GM21381 (cell line): Measurements from ENCODE around the gene ACSS1.

Experiments used
- ATAC-seq: cut with Tn5 transposase; IDR thresholded peaks from one replicate; pipeline ENCODE4 v1.9.1; 2021; ENCODE audit warnings: mild to moderate bottlenecking, moderate library complexity; ENCODE audit not compliant: unreplicated experiment

The ACSS1 gene

DNA sequence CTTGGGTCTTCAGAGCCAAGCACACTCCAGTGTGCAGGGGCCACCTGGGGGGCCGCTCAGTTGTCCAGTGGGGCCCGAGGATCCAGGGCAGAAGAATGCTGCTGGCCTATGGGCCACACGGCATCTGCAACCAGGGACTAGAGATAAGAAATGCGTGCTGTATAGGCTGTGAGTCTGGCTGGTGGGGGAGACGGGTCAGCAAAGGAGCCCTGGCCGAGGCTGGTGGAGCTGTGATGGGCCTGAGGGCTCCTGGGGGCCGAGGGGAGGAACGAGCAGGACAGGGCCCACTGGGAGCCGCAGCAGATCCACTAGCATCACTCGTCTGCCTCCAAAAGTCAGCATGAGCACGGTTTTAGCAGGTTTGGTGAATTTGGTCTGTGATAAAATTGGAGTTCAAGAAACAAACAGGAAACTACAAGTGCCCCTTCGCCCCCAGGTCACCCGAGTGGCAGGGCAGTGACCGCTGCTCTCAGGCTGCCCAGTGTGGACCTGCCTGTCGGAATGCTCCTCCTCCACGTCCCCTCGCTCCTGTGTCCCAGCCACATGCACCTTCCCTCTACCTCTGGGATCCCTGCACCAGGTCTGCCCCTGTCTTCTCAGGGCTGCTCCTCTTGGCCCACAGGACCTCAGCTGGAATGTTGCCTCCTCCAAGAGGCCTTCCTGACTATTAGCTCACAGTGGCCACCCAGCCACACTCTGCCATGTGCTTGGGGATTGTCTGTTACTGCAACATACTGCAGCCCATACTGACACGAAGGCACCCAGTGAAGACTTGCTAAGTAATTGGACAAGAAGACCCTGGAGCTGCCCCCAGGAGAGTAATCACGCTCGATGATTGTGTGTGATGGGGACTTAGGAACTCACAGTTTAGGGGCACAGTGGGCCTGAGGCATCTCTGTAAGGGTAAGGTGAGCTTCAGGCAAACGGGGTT is 10.9 kb downstream of the ACSS1 start:
- no peak for ATAC-seq

DNA sequence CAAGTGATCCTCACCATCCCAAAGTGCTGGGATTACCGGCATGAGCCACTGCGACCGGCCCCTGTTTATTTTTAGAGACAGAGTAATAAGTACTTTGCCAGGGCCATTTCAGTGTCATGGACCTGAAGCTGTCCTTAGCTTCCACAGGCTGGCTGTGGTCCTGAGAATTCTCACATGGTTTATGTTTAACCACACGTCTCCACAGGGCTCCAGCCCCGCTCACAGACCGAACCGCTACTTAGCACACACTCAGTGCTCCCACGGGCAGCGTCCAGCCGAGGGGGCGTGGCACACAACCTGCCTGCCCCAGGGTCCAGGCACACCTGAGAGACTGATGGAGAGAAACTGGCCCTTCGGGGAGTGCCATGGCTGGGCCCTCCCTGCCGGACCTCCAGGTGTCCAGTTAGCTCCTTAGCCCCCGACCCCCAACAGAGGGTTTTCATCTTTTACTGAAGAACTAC is 11.7 kb downstream of the ACSS1 start:
- no peak for ATAC-seq

- ATAC-seq = no peak
These were observed 12.6 kb downstream of the ACSS1 start for GRCh38 chr20:25045343-25045712.

DNA sequence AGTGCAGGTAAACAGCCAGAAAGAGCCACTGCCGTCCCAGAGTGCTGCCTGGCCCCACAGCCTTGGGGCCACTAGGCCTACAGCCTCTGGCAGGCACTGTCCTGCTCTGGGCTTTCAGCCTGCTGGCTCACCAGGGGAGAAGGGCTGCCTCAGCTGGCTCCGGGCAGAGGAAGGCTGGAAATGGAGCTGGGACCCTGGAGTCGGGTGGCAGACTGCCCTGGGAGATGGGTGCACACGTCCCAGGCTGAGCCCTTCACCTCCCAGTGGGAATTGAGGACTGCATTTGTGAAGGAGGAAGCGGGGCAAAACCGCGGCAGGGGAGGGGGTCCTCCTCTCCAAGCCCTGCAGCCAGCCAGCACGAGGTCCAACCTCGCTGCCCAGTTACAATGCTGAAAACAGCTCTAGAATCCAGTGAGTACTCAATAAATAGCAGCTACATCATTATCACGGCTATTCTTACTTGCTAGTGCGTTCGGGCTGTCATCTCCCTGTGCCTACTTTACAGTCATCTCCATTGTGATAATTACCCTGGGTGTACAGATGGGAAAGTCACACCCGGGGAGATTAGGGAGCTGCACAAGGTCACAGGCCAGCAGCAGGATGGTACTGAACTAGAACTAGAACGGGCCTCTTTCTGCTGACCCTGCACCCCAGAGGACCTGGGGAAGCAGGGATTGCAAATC is 13.1 kb downstream of the ACSS1 start:
- no peak for ATAC-seq

DNA sequence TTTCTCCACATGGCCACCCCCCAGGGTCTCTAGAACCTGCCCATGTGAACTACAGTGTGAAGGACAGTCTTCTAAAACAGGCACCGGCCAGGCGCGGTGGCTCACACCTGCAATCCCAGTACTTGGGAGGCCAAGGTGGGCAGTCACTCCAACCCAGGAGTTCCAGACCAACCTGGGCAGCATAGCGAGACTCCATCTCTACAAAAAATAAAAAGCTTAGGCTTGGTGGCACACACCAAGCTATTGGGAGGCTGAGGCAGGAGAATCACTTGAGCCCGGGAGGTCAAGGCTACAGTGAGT is 13.7 kb downstream of the ACSS1 start:
- no peak for ATAC-seq

GRCh38 chr20:25043499-25044260 is 14.3 kb downstream of the ACSS1 start:
- no peak for ATAC-seq

DNA sequence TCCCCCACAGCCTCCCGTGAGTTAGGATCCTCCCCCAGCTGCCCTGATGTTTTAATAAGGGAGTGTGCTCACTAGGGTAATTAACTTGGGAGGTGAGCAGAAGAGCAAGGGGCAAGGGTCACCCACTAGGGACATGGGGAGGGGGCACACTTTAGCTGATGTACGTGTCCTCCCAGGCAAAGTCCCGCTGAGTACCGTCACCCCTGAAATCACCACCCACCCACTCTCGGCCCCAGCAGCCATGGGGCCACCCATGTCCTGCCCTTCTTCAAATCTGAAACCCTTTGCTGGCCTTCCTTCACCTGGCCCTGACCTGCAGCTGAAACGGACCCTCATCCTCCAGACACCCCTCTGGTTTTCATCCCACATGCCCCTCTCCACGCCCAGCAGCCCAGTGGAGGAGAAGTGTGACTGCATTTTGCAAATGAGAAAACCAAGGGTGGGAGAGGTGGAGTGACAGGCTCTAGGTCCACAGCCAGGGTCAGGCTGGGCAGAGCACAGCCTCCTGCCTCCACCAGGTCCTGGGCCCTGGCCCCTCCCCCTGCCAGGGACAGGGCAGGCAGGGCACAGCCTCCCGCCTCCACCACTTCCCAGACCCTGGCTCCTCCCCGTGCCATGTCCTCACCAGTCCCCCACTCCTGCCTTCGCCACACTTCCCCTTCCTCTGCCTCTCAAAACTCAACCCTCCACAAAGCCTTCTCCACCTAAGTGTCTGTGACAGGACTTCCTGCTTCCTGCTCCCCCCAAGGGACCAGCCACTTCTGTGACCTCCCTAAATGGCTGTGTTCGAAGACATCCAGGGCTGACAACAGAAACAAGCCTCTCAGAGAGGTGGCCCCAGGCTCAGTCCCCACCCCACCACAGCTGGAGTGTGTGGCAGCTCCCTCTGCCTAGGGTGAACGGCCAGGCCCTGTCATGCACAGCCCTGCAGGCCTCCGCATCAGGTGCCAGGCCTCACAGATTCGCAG is 15.1 kb downstream of the ACSS1 start:
- ATAC-seq = peak; percentile 95

GRCh38 chr20:25041813-25042530 is 16.0 kb downstream of the ACSS1 start:
- no peak for ATAC-seq

DNA sequence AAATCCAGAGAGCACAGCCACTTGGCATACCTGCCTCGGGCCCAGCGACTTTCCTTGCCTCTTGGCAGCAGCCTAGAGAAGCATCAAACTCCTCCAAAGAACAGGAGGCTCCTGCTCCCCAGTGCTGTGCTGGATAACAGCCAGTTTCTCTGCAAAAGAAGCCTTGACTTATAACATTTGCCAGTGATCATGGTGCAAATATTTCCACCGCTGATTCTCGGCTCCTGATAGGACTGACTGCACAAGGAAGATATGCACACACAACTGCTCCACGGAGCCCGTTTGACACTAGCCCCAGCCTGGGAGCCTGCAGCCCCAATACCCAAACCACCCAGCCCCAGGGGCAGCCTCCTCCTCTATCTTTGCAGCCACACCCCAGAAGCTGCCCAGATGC is 17.5 kb downstream of the ACSS1 start:
- ATAC-seq = no peak

DNA sequence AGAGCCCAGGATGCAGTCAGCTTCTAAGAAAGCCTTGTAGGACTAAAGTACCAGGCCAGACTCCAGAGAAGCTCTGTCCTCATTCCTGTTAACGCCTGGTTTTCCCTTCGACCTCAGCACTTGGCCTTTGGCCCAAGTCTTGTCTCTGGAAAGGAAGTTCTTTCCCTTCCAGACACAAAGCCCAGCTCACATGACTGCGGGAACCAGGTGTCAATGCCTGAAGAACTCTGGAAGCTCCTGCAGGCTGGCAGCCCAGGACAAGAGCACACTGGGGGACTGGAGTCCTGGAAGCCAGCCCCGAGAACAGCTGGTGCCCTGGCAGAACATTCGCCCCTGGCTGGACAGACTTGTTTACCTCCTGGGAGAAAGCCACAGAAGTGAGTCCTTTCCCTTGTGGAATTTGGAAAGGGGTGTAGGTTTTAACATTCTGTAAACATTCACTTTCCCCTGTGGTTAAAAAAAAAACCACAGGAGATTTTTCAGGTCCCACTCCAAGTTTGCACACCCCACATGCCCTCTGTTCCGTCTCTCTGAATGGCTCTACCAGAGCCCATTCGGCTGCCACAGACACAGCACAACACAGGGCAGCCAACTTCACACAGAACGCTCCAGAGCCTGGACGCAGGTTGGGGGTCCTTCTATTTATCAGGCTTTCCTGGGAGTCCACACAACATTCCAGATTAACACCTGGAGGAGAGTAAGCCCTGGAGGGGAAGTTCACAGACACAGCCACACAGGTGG is 18.1 kb downstream of the ACSS1 start:
- ATAC-seq = no peak

DNA sequence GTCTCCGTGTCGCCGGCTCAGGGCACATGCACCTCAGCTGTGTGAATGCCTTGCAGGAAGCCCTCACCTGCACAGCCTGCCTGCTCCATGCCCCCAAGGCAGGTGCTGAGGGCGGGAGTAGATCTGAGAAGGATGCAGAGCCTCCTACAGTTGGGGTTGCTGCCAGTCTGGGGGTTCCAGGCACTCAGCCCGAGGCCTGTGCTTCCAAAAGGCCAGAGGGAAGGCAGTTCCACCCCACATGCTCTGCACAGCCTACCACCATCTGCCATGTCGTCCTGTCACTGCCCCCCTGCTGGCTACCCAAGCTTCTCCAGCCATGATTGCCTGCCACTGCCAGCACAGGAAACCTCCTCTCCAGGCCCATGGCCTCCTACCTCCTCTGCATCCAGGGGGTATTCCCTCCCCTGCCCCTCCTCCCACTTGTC is 19.3 kb downstream of the ACSS1 start:
- no peak for ATAC-seq

DNA sequence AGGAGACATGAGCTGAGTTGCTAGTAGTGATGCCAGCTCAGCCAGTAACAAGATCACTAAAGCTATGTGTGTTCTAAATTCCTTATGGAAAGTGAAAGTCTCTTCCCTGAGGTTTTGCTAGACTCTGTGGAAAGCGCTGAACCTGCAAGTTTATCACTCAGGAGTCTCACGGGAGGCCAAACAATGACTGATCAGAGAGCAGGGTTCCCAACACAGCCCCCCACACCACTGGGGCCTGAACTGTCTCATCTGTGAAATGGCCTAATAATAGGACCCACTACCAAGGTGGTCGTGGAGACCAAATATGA is 19.9 kb downstream of the ACSS1 start:
- ATAC-seq = no peak

- no peak for ATAC-seq
These were observed 20.4 kb downstream of the ACSS1 start for GRCh38 chr20:25037288-25038102.

DNA sequence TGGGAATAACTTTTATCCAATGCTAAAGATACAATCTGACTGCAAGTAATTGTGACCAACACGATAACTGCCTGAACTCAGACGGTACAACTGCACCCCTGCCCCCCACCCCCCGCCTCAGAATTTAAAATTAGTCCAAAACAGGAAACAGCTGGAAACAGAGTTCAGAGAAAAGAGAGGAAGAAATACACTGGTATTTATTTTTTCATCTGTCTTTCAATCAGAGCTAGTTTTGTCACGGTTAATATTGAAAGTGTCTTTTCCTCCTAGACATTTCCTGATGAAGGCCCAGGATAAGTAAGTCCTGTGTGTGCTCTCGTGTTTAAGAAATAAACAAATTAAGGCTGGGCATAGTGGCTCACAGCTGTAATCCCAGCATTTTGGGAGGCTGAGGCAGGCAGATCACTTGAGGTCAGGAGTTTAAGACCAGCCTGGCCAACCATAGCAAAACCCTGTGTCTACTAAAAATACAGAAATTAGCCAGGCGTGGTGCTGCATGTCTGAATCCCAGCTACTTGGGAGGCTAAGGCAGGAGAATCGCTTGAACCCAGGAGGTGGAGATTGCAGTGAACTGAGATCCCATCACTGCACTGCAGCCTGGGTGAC is 21.5 kb downstream of the ACSS1 start:
- no peak for ATAC-seq

- ATAC-seq = peak; percentile 41
These were observed 22.0 kb downstream of the ACSS1 start for GRCh38 chr20:25035921-25036320.

GRCh38 chr20:25033924-25034300 is 24.0 kb downstream of the ACSS1 start:
- no peak for ATAC-seq

DNA sequence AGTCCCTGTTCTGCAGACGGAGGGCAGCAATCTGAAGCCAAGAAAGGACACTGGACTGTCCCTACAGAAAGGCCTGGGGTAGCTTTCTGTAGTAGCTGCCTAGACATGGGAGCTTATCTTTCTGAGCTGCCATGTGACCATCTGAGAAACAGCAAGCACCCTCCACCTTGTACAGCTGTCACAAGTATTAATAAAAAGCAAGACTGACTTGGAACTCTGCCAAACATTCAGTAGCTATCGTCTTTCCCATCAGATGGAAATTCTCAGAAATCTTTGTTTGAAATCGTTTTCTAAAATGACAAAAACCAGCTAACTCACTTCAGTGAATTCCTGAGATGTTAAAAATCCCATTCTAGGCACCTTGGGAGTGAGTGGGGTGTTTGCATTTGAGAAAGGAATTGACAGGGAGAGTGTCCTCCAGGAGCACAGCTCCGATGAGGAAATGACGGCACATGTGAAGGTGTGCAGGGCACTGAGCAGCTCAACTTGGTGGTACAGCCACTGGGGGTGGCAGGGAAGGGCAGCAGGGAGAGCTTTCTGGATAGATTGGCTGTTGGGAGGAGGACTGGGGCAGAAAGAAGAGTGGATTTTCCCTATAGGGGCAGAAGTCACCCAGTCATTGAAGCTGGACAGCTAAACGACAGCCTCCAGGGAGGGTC is 24.5 kb downstream of the ACSS1 start:
- no peak for ATAC-seq
